Endodermal cell (in vitro differentiated cells): ENCODE data around the gene SCN8A. TPM values are rescaled to one million over a fixed set of nuclear protein-coding genes. Genes with fewer than 3 reads are reported as not detected.

ENCODE experiments used
- DNase-seq: peaks from one replicate; pipeline ENCODE4 v3.0.0-alpha.2; 2017
- H3K27ac ChIP-seq: 2 replicates; pipeline ENCODE4 v1.5.1; 2013; ENCODE audit warnings: mild to moderate bottlenecking, low read depth, low read length, moderate library complexity
- H3K27me3 ChIP-seq: 2 replicates; pipeline ENCODE4 v1.6.1; 2013; ENCODE audit warnings: mild to moderate bottlenecking, low read length, moderate library complexity; ENCODE audit not compliant: insufficient read depth, control insufficient read depth, poor library complexity, severe bottlenecking
- H3K36me3 ChIP-seq: 2 replicates; pipeline ENCODE4 v1.7.0; 2013; ENCODE audit warnings: mild to moderate bottlenecking, low read length, moderate library complexity; ENCODE audit not compliant: control insufficient read depth, insufficient read depth
- H3K4me1 ChIP-seq: one replicate; pipeline ENCODE4 v1.7.0; 2013; ENCODE audit warnings: low read length; ENCODE audit not compliant: control insufficient read depth, insufficient read depth
- H3K4me3 ChIP-seq: 2 replicates; pipeline ENCODE4 v1.5.1; 2013; ENCODE audit warnings: mild to moderate bottlenecking, low read length, moderate library complexity
- H3K9ac ChIP-seq: 2 replicates; pipeline ENCODE4 v1.6.1; 2013; ENCODE audit warnings: mild to moderate bottlenecking, low read length, moderate library complexity; ENCODE audit not compliant: poor library complexity, severe bottlenecking; ENCODE audit errors: extremely low read depth
- H3K9me3 ChIP-seq: 2 replicates; pipeline ENCODE4 v1.6.1; 2013; ENCODE audit warnings: mild to moderate bottlenecking, low read length, moderate library complexity; ENCODE audit not compliant: control insufficient read depth
- H3K27ac Mint-ChIP-seq: 2 replicates; pipeline ENCODE4 v1.8.0; 2020; ENCODE audit warnings: mixed read lengths
- H3K27me3 Mint-ChIP-seq: 2 replicates; pipeline ENCODE4 v1.8.0; 2021; ENCODE audit warnings: mild to moderate bottlenecking, mixed read lengths; ENCODE audit not compliant: insufficient read depth
- H3K36me3 Mint-ChIP-seq: 2 replicates; pipeline ENCODE4 v1.8.0; 2020; ENCODE audit warnings: low read depth, mixed read lengths
- H3K4me1 Mint-ChIP-seq: 2 replicates; pipeline ENCODE4 v1.8.0; 2020; ENCODE audit warnings: mixed read lengths
- H3K4me3 Mint-ChIP-seq: 2 replicates; pipeline ENCODE4 v1.8.0; 2020; ENCODE audit warnings: mild to moderate bottlenecking, moderate library complexity, mixed read lengths
- H3K9me3 Mint-ChIP-seq: 2 replicates; pipeline ENCODE4 v1.8.0; 2020; ENCODE audit warnings: mild to moderate bottlenecking, mixed read lengths
- CTCF ChIP-seq: fragments of 200-600 bp; sonication (generic); conservative IDR thresholded peaks from 2 replicates; pipeline ENCODE4 v1.5.0; 2021; ENCODE audit warnings: antibody characterized with exemption, mild to moderate bottlenecking
- WGBS, 2 experiments: methylation state at CpG; one replicate each; pipeline versions ENCODE4 v1.1.5 to v1.1.7; 2013; ENCODE audit warnings: missing lambda C conversion rate in 2 of 2, mixed read lengths in 1 of 2; ENCODE audit not compliant: insufficient coverage in 1 of 2, insufficient read length in 1 of 2; 5-methylcytosine and 5-hydroxymethylcytosine counted together
- total RNA-seq, 2 donors: library from RNA; stranded (reverse); fragmentation: NEBNext Ultra II Directional in 1 of 2; extraction: Animal tissue kit (Norgen Biotek cat#: 25700) in 1 of 2; gene quantifications; 2 replicates in 1 of 2; 3 replicates in 1 of 2; pipeline ENCODE4 v1.2.1, GENCODE V29; 2021

Gene SCN8A
- total RNA-seq, 2 donors from 2014 or later = 9.5 to 9.7 TPM

- no peak for TF ChIP-seq CTCF
- H3K27me3 ChIP-seq = no peaks in the 10 kb centered on the region
- H3K4me3 ChIP-seq = no peak overlapping the region
- Mint-ChIP-seq H3K9me3 (no peaks in the 10 kb centered on the region), H3K4me3 (no peak overlapping the region), H3K27ac (no peak overlapping the region), H3K36me3 (no peaks in the 10 kb centered on the region), H3K4me1 (peaks cover 13% of the 10 kb centered on the region), H3K27me3 (no peaks in the 10 kb centered on the region)
- WGBS, 2 experiments = 81 to 86% methylated on average over 6 to 9 of the region's 9 CpGs
- no peak overlapping the region for H3K27ac ChIP-seq
- no peaks in the 10 kb centered on the region for H3K9me3 ChIP-seq
- H3K9ac ChIP-seq = no peak overlapping the region
- H3K36me3 ChIP-seq = no peaks in the 10 kb centered on the region
- no peak for DNase-seq
- H3K4me1 ChIP-seq = no peaks in the 10 kb centered on the region
These were observed 84.2 kb downstream of the SCN8A start for GRCh38 chr12:51675071-51675803.

- Histone ChIP-seq H3K9ac (no peak overlapping the region), H3K9me3 (no peaks in the 10 kb centered on the region), H3K27me3 (no peaks in the 10 kb centered on the region), H3K36me3 (no peaks in the 10 kb centered on the region), H3K27ac (no peak overlapping the region), H3K4me3 (no peak overlapping the region), H3K4me1 (no peaks in the 10 kb centered on the region)
- 57 to 92% methylated on average over 1 of the region's 2 CpGs for WGBS, 2 experiments
- Mint-ChIP-seq H3K27ac (no peak overlapping the region), H3K36me3 (no peaks in the 10 kb centered on the region), H3K9me3 (no peaks in the 10 kb centered on the region), H3K4me3 (no peak overlapping the region), H3K4me1 (peaks cover 13% of the 10 kb centered on the region), H3K27me3 (no peaks in the 10 kb centered on the region)
- DNase-seq = no peak
- no peak for TF ChIP-seq CTCF
These were observed 85.8 kb downstream of the SCN8A start for GRCh38 chr12:51676875-51677274.

- H3K9me3 ChIP-seq = no peaks in the 10 kb centered on the region
- no peak overlapping the region for H3K27ac Mint-ChIP-seq
- no peaks in the 10 kb centered on the region for H3K36me3 Mint-ChIP-seq
- DNase-seq = no peak
- H3K27me3 ChIP-seq = no peaks in the 10 kb centered on the region
- H3K9me3 Mint-ChIP-seq = no peaks in the 10 kb centered on the region
- peaks cover 13% of the 10 kb centered on the region for H3K4me1 Mint-ChIP-seq
- 89 to 100% methylated on average over 3 to 7 of the region's 7 CpGs for WGBS, 2 experiments
- no peak overlapping the region for H3K4me3 Mint-ChIP-seq
- no peak for TF ChIP-seq CTCF
- H3K27ac ChIP-seq = no peak overlapping the region
- no peaks in the 10 kb centered on the region for H3K4me1 ChIP-seq
- H3K27me3 Mint-ChIP-seq = no peaks in the 10 kb centered on the region
- H3K4me3 ChIP-seq = no peak overlapping the region
- H3K9ac ChIP-seq = no peak overlapping the region
- H3K36me3 ChIP-seq = no peaks in the 10 kb centered on the region
These were observed 86.4 kb downstream of the SCN8A start for GRCh38 chr12:51677284-51677968.
